Activated T-helper 1 cell treated with anti-CD3 and anti-CD28 coated beads, Interleukin-12 subunit alpha, Interleukin-12 subunit beta, Interleukin-2, Interleukin-4 antibody, amounts not matched to agents 30 ng/mL and 10 ng/mL and 1 ng/mL, durations not matched to agents 14 hours and 24 hours and 36 hours (primary cell): ENCODE measurements around the gene ADAM12. TPM values are rescaled to one million over a fixed set of nuclear protein-coding genes. Genes with fewer than 3 reads are reported as not detected.

Experiments
- DNase-seq: peaks from one replicate; pipeline ENCODE4 v3.0.0; 2021; ENCODE audit warnings: low spot score
- H3K27ac Mint-ChIP-seq: one replicate; pipeline ENCODE4 v1.8.0; 2021; ENCODE audit warnings: mild to moderate bottlenecking, mixed read lengths
- H3K27me3 Mint-ChIP-seq: one replicate; pipeline ENCODE4 v1.8.0; 2022; ENCODE audit warnings: mild to moderate bottlenecking, moderate library complexity, mixed read lengths; ENCODE audit not compliant: insufficient read depth
- H3K36me3 Mint-ChIP-seq: one replicate; pipeline ENCODE4 v1.8.0; 2021; ENCODE audit warnings: low read depth, mixed read lengths
- H3K4me1 Mint-ChIP-seq: one replicate; pipeline ENCODE4 v1.8.0; 2021; ENCODE audit warnings: low read depth, mixed read lengths
- H3K4me3 Mint-ChIP-seq: one replicate; pipeline ENCODE4 v1.8.0; 2021; ENCODE audit warnings: mild to moderate bottlenecking, moderate library complexity, mixed read lengths
- H3K9me3 Mint-ChIP-seq: one replicate; pipeline ENCODE4 v1.8.0; 2021; ENCODE audit warnings: mixed read lengths
- intact Hi-C: fragments of 100-400 bp; cut with micrococcal nuclease; formaldehyde crosslinking; loops from one replicate; pipeline ENCODE4 v1.15.1; 2024
- total RNA-seq: library from RNA; stranded (reverse); gene quantifications from 2 replicates; pipeline ENCODE4 v1.2.3, GENCODE V29; 2022

The ADAM12 gene
- total RNA-seq, 1 donor from 2014 or later = not detected

- no peaks in the 10 kb centered on the region for H3K4me1 Mint-ChIP-seq
- no peak overlapping the region for H3K27ac Mint-ChIP-seq
- no peak overlapping the region for H3K4me3 Mint-ChIP-seq
- H3K36me3 Mint-ChIP-seq = no peaks in the 10 kb centered on the region
- H3K27me3 Mint-ChIP-seq = no peaks in the 10 kb centered on the region
- H3K9me3 Mint-ChIP-seq = peaks cover 10% of the 10 kb centered on the region
- DNase-seq = no peak
- intact Hi-C loops = no loop called here
Measured at GRCh38 chr10:126375926-126376554, 12.2 kb downstream of the ADAM12 start.

GRCh38 chr10:126375299-126375698, 13.0 kb downstream of the ADAM12 start:
- no peaks in the 10 kb centered on the region for H3K4me1 Mint-ChIP-seq

GRCh38 chr10:126374435-126374834, 13.8 kb downstream of the ADAM12 start:
- peaks cover 7% of the 10 kb centered on the region for H3K9me3 Mint-ChIP-seq
- no peak overlapping the region for H3K4me3 Mint-ChIP-seq
- H3K36me3 Mint-ChIP-seq = no peaks in the 10 kb centered on the region
- H3K4me1 Mint-ChIP-seq = no peaks in the 10 kb centered on the region
- no peaks in the 10 kb centered on the region for H3K27me3 Mint-ChIP-seq
- intact Hi-C loops = no loop called here
- H3K27ac Mint-ChIP-seq = no peak overlapping the region
- DNase-seq = no peak

More at GRCh38 chr10:126375299-126375698, 13.0 kb downstream of the ADAM12 start:
- no peaks in the 10 kb centered on the region for H3K27me3 Mint-ChIP-seq
- peaks cover 10% of the 10 kb centered on the region for H3K9me3 Mint-ChIP-seq
- no peak for DNase-seq
- intact Hi-C loops = no loop called here
- no peak overlapping the region for H3K27ac Mint-ChIP-seq
- H3K4me3 Mint-ChIP-seq = no peak overlapping the region
- H3K36me3 Mint-ChIP-seq = no peaks in the 10 kb centered on the region

- Mint-ChIP-seq H3K27ac (no peak overlapping the region), H3K36me3 (no peaks in the 10 kb centered on the region), H3K9me3 (peaks cover 7% of the 10 kb centered on the region), H3K4me1 (no peaks in the 10 kb centered on the region), H3K27me3 (no peaks in the 10 kb centered on the region), H3K4me3 (no peak overlapping the region)
- no peak for DNase-seq
- intact Hi-C loops = no loop called here
Measured at GRCh38 chr10:126373972-126374371, 14.3 kb downstream of the ADAM12 start.

- no peaks in the 10 kb centered on the region for H3K4me1 Mint-ChIP-seq
- DNase-seq = no peak
- peaks cover 7% of the 10 kb centered on the region for H3K9me3 Mint-ChIP-seq
- no peak overlapping the region for H3K4me3 Mint-ChIP-seq
- no peaks in the 10 kb centered on the region for H3K27me3 Mint-ChIP-seq
- intact Hi-C loops = no loop called here
- H3K36me3 Mint-ChIP-seq = no peaks in the 10 kb centered on the region
- no peak overlapping the region for H3K27ac Mint-ChIP-seq
Measured at GRCh38 chr10:126373147-126373546, 15.1 kb downstream of the ADAM12 start.

- no peaks in the 10 kb centered on the region for H3K36me3 Mint-ChIP-seq
- intact Hi-C loops = no loop called here
- H3K27me3 Mint-ChIP-seq = no peaks in the 10 kb centered on the region
- H3K9me3 Mint-ChIP-seq = peaks cover 7% of the 10 kb centered on the region
- H3K4me3 Mint-ChIP-seq = no peak overlapping the region
- no peak for DNase-seq
- H3K4me1 Mint-ChIP-seq = no peaks in the 10 kb centered on the region
- no peak overlapping the region for H3K27ac Mint-ChIP-seq
Measured at GRCh38 chr10:126372396-126372795, 15.9 kb downstream of the ADAM12 start.

- no peaks in the 10 kb centered on the region for H3K9me3 Mint-ChIP-seq
- no peaks in the 10 kb centered on the region for H3K27me3 Mint-ChIP-seq
- DNase-seq = no peak
- no peak overlapping the region for H3K27ac Mint-ChIP-seq
- H3K4me1 Mint-ChIP-seq = no peaks in the 10 kb centered on the region
- no peak overlapping the region for H3K4me3 Mint-ChIP-seq
- H3K36me3 Mint-ChIP-seq = no peaks in the 10 kb centered on the region
- intact Hi-C loops = no loop called here
Measured at GRCh38 chr10:126369125-126369710, 19.1 kb downstream of the ADAM12 start.

GRCh38 chr10:126357169-126357568, 31.1 kb downstream of the ADAM12 start:
- Mint-ChIP-seq H3K4me3 (no peak overlapping the region), H3K36me3 (no peaks in the 10 kb centered on the region), H3K9me3 (peaks cover 27% of the 10 kb centered on the region), H3K27ac (no peak overlapping the region), H3K4me1 (no peaks in the 10 kb centered on the region), H3K27me3 (no peaks in the 10 kb centered on the region)
- no peak for DNase-seq
- intact Hi-C loops = no loop called here

- Mint-ChIP-seq H3K27ac (no peak overlapping the region), H3K4me1 (no peaks in the 10 kb centered on the region), H3K36me3 (no peaks in the 10 kb centered on the region), H3K4me3 (no peak overlapping the region), H3K9me3 (peaks cover 27% of the 10 kb centered on the region), H3K27me3 (no peaks in the 10 kb centered on the region)
- intact Hi-C loops = no loop called here
- no peak for DNase-seq
Measured at GRCh38 chr10:126353666-126354065, 34.6 kb downstream of the ADAM12 start.

- Mint-ChIP-seq H3K27ac (no peak overlapping the region), H3K9me3 (peaks cover 24% of the 10 kb centered on the region), H3K4me1 (no peaks in the 10 kb centered on the region), H3K4me3 (no peak overlapping the region), H3K27me3 (no peaks in the 10 kb centered on the region), H3K36me3 (no peaks in the 10 kb centered on the region)
- intact Hi-C loops = no loop called here
- DNase-seq = no peak
Measured at GRCh38 chr10:126352453-126352852, 35.8 kb downstream of the ADAM12 start.

- intact Hi-C loops = no loop called here
- H3K36me3 Mint-ChIP-seq = no peaks in the 10 kb centered on the region
- DNase-seq = no peak
- no peaks in the 10 kb centered on the region for H3K4me1 Mint-ChIP-seq
- no peak overlapping the region for H3K4me3 Mint-ChIP-seq
- no peaks in the 10 kb centered on the region for H3K27me3 Mint-ChIP-seq
- H3K27ac Mint-ChIP-seq = no peak overlapping the region
- peaks cover 10% of the 10 kb centered on the region for H3K9me3 Mint-ChIP-seq
Measured at GRCh38 chr10:126351021-126351420, 37.3 kb downstream of the ADAM12 start.

GRCh38 chr10:126350216-126350992, 37.9 kb downstream of the ADAM12 start:
- no peak for DNase-seq
- Mint-ChIP-seq H3K27me3 (no peaks in the 10 kb centered on the region), H3K36me3 (no peaks in the 10 kb centered on the region), H3K4me1 (no peaks in the 10 kb centered on the region), H3K27ac (no peak overlapping the region), H3K4me3 (no peak overlapping the region), H3K9me3 (peaks cover 7% of the 10 kb centered on the region)
- intact Hi-C loops = no loop called here

GRCh38 chr10:126349676-126350075, 38.6 kb downstream of the ADAM12 start:
- no peak overlapping the region for H3K27ac Mint-ChIP-seq
- intact Hi-C loops = no loop called here
- peaks cover 2% of the 10 kb centered on the region for H3K9me3 Mint-ChIP-seq
- H3K4me3 Mint-ChIP-seq = no peak overlapping the region
- H3K4me1 Mint-ChIP-seq = no peaks in the 10 kb centered on the region
- DNase-seq = no peak
- H3K27me3 Mint-ChIP-seq = no peaks in the 10 kb centered on the region
- no peaks in the 10 kb centered on the region for H3K36me3 Mint-ChIP-seq
